ENCODE data around the gene ATG7. TPM values are rescaled to one million over a fixed set of nuclear protein-coding genes. Genes with fewer than 3 reads are reported as not detected.
A peak's percentile ranks its signal among the peaks of the same experiment; 100 is the strongest.

Gene ATG7
- total RNA-seq, 1 experiment from 2014 or later, result 42.3 TPM

DNA sequence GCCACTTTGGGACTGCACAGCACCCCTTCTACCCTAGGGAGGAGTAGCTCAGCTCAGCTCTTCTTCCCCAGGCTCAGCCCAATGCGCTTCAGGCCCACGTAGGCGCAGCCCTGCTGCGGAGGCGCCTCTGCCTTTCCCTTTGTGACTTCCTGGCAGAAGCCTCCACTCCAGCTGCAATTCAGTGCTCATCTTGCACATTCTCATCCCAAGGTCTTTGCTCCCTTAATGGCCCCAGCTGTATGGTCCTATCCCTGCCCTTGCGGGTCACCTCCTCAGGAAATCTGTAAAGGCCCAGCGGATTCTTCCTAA, 262.6 kb downstream of the ATG7 start:
- DNase-seq (ENCODE audit: low read depth), result no peak

DNA sequence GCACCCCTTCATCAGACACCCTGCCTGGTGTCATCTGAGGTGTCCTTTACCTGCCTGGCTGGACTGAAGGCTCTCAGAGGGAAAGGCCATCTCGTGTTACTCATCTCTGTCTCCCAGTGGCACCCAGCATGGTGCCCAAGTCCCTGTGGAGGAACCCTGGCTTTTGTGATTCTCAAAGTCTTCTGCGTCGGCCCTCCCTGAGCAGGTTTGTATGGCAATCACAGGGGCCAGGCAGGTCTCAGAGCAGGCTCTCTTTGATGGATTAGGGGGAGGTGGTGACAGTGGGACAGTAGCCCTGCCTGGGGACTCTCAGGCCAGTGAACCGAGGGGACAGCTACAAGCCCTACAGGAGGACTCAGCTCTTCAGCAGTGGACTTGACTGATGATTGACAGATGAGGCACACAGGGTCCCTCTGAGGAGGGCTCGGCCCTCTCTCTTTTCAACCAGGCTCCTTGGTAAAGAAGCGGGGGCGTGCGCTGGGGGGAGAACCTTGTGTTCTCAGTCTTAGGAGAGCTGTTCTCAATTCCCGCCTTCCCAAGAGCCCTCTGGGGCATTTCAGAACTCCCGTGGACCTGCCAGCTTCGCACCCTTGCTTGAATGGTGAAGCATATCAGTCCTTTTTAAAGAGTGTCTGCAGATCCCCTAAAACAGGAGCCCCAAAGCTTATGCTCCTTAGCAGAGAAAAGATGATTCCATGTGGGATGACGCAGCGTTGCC, 263.2 kb downstream of the ATG7 start:
- no peak for DNase-seq (ENCODE audit: low read depth)

DNA sequence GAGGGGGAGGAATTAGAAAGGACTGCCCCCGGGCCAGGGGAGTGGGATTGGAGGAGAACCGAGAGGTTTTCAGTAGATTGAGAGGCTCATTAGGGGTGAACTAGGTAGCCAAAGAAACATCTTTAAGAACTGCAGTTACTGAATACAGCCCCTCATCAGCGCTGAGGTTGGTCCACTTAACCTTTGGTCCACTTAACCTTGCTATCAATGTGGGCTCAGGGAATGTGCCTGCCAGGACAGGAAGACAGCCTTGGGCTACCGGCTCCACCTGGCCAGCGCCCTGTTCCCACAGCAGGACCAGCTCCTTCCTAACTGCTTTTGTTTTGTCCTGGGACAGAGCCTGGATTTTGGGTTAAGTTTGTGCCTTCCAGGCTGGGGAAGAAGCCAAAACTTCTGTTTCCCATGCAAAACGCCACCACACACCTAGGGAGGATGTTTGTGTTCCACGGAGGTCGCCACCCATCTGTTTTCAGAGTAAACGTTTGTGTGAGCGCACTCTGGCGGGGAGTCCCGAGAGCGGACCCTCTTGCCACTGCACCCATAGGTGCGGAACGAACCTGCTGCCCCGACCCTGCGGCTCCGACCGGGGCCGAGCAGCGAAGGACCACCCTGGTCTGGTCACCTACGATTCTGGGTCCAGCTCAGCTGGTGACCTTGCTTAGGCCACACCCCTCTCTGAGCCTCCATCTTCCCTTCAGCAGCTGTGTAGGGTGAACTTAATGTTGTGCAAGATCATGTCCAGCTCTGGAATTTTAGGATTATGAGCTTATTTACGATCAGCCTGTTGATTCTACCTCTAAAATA, 264.1 kb downstream of the ATG7 start:
- DNase-seq (ENCODE audit: low read depth), result no peak

DNA sequence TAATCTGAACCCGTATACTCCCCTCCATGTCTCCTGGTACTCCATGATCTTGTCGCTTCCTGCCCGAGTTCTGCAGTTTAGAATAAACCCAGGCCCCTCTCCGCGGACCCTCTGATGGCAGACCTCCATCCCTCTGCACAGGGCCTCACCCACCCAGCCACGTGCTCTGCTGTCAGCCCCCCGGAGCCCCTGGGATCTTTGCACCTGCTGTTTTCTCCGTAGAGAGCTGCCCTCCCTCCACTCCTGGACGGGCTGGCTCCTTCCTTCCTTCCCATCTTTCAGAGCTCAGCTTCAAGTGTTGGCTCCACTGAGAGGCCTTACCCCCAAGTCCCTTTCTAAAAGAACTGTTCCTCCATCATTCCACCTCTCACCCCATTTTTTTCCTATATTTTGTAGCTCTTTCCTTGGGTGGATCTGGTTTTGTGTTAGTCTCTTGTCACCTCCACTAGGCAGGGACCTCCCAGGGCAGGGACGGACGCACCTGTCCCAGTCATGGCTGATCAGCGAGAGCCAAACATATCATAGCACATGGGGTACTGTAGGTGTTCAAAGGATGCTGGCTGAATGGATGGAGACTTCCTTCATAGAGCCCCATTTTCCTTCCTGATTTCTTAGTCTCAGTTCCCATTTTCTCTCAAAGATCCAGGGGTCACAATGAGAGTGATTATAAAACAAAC, 264.9 kb downstream of the ATG7 start:
- no peak for DNase-seq (ENCODE audit: low read depth)

DNA sequence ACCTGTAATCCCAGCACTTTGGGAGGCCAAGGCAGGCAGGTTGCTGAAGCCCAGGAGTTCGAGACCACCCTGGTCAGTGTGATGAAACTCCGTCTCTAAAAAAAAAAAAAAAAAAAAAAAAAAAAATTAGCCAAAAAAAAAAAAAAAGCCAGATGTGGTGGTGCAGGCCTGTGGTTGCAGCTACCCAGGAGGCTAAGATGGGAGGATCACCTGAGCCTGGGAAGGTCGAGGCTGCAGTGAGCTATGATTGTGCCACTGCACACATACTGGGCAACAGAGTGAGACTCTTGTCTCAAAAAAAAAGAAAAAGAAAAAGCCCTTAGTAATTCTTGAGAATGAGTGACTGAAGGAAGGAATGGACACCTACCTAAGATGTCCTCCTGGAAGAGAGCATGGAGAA, 266.4 kb downstream of the ATG7 start:
- DNase-seq (ENCODE audit: low read depth), result no peak

DNA sequence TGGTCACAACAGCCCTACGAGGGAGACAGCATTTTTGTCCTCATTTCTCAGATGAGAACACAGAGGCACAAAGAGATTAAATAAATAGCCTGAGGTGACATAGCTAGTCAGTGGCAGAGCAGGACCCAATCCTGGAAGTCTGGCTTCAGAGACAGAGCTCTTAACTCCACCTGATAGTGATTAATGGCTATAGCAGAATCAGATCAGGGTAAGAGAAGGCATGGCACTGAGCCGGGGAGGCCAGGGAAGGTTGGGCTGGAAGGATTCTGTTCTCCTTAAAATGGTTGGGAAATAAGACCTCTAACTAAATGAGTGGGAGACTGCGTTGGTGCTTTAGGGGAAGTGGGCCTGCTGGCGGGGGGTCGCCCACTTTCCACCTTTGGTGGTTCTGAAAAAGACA, 267.0 kb downstream of the ATG7 start:
- no peak for DNase-seq (ENCODE audit: low read depth)

DNA sequence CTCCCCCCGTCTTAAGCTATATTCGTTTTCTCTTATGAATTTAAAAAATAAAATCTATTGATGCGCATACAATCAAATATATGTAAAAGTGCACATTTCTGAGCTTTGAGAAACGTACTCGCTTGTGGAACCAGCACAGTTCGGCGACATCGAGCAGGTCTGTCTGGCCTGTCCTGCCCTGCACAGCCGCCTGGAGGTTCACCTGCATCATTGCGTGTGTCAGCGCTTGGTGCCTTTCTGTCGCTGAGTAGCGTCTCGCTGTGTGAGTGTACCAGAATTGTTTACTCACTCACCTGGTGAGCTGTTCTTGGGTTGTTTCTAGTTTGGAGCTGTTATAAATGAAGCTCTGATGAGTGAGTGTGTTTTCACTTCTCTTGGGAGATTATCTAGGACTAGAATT, 267.5 kb downstream of the ATG7 start:
- no peak for DNase-seq (ENCODE audit: low read depth)

DNA sequence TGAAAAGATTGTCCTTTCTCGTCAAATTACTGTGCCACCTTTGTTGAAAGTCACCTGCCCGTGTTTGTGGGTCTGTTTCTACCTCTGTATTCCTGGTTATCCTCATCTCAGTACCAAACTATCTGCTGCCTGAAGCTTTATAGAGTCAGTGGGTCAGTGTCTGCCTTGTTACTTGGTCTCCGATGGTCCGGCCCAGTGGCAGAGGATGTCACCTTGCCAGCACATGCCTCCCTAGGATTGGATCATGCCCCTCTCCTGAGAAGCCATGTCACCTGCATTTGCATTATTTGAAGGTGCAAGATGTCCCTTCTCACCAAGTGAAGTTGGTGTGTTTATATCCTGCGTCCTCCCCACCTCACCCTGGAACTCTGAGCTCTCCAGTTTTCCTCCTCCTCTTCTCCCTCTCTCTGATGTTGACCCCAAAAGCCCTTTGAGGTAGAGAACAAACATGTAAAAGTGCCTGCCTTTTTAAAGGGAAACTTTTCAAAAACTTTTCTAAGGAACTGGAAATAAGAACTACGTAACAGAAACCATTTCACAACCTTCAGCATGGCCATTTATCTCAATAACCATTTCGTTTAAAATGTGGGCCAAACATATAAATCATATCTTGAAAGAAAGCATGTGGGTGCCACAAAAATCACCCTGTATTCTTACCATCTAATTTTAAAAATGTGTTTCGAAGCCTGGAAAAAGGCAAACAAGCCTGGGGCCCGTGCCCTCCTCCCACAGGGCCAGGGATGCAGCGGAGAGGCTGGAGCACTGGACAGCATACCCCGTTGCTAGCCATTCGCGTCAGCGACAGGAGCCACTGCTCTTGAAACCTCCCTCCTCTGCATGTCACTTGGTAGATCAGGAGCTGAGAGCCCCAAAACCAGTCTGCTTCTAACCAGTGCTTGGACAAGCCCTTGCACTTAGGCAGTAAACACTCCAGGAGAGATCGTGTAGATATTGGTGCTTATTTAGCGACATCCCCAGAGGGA, 269.4 kb downstream of the ATG7 start:
- no peak for DNase-seq (ENCODE audit: low read depth)

DNA sequence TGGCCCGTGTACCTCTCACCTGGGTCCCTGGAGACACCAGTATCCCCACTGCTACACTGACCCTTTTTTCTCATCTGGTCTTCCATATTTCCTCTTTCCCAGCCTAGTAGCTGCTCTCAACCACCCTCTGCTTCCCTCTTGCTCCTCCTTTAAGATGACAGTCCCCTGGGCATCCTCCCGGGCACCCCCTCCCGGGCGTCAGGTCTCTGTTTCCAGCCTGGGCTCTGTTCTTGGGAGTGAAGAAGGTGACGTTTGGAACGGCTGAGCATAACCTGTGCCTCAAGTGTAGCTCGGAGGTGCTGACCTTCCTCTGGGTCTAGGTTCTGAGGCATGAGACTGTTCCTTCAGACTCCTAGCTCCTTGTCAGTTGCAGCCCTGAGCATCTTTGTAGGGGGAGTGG, 270.4 kb downstream of the ATG7 start:
- DNase-seq (ENCODE audit: low read depth), result no peak

DNA sequence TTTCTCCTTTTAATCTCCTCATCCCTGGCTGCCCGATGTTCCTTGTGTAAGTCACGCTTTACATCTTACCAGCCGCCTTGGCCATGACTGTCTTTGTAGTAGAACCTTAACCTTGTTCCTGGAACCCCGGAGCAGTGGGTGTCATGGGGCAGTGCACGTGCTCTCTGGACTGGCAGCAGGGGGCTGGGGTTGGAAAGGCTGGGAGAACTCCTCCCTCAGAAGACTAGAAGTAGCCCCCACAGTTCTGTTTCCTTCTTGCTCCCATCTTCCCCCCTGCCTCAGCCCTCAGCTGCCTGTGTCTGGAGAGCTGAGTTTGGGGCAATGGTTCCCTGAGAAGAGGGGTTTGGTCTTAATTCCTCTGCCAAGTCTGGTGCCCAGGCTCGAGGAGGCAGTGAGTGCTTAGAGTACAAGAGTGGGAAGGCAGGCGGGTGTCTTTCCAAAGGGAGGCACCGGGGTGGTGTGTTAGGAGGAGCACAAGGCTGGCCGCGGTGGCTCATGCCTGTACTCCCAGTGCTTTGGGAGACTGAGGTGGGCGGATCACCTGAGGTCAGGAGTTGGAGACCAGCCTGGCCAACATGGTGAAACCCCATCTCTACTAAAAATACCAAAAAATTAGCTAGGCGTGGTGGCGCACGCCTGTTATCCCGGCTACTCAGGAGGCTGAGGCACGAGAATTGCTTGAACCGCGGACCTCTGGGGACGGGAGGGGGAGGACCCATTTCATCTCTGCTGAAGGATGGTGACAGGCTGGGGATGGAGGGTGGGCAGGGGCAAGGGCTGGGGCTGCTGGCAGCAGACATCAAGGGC, 271.1 kb downstream of the ATG7 start:
- no peak for DNase-seq (ENCODE audit: low read depth)

DNA sequence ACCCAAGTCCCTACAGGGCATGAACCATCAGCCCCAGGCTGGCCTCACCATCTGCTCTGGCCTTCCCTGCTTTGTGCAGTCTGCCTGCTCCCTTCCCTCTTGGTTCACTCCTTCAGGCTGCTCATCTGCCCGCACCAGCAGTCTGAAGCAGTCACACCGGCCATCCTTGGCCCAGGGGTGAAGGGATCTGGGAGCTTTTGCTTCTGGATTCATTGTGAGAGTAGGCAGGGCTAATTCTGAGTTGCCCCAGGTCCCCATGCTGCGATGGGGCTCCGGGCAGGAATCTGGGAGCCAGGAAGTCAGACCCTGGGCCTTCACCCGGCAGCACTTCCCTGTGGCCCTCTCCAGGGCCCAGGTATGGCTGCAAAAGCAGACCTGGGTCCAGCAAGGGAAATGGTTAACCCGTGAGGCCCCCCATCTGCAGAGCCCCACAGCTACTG, 271.8 kb downstream of the ATG7 start:
- DNase-seq (ENCODE audit: low read depth), result no peak

DNA sequence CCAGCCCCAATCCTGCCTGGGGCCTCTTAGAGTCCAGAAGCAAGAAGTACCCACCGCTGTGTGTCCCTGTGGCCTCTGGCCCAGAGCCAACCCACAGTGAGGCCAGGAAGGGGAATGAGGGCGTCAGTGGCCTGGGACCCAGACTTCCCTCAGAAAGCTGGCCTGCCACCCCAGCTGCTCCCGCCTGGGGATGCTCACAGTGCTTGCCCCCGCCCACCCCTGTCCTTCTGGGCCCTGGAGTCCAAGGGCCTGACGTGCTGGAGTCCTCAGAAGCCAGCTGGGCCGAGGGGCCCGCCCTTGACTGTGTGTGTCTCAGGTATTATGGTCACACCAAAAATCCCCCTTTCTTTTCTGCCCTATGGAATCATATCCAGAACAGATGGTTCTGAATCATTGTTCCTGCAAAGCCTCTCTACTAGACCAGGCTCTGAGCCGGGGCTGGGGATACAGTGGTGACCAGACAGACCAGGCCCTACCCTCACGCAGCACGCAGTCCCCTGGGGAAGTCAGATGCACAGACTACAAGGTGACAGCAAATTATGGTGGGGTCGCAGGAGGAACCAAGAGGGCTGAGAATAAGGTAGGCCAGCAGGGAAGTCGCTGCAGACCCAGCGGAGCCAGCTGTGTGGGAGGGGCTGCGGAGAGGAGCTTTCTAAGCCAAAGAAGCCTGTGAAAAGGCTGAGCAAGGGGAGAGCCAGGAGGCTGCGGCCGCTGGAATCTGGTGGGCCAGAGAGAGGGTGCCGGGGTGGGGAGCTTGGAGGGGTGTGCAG, 272.4 kb downstream of the ATG7 start:
- no peak for DNase-seq (ENCODE audit: low read depth)

DNA sequence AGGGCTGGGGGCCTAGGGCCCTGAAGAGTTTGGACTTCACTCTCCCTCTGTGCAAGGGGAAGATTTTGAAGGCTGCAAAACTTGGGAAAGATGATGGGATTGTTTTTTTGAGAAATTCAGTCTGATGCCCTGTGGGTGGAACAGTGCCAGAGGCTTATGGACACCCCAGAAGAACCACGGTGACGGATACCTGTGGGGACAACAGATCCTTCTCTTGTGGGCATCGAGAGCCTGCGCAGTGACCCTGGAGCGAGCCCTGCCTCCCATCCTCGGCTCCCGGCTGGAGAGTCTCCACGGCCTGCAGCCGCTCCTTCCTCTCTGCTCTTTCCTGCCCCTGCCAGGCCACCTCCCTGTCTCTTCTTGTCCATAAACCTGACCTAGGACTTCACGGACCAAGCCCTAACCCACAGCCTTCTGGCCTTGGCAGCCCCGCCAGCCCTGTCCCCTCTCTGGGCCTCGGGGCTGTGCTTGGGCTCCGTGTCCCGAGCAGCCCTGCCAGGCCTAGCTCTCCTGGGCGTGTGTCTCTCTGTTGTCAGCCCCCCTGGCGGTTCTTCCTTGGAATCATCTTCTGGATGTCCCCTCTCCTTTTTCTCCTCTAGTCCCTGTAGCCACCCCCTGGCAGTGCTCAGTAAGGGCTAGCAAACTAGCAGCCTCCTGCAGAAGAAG, 273.1 kb downstream of the ATG7 start:
- no peak for DNase-seq (ENCODE audit: low read depth)

DNA sequence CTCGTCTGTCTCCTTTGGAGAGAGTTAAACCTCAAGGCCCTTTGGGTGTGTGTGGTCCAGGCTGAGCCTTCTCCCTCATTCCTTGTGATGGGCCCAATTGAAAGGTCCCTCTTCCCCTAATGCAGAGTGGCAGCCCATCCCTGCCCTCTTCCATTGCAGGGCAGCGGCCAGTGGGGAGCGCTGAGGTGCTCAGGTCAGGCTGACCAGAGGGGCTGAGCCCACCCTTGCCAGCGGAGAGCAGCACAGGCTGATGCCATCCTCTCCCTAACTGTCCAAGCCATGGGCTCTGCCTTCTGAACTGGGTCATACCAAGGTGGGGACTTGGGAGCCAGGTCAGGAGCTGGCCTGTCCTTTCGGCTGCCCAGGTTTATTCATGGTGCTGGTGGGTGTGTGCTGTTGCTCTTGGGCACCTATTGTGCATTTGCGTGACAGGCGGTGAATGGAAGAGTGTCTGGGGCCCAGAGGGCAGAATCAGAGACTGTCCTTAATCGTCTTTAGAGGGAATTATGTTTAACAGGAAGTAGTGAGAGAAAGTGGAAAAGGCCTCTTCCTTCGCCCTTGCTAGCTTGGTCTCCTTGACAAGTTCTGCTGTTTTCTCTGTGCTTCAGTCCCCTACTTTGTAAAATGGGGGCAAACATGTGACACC, 274.6 kb downstream of the ATG7 start:
- DNase-seq (ENCODE audit: low read depth), result no peak

DNA sequence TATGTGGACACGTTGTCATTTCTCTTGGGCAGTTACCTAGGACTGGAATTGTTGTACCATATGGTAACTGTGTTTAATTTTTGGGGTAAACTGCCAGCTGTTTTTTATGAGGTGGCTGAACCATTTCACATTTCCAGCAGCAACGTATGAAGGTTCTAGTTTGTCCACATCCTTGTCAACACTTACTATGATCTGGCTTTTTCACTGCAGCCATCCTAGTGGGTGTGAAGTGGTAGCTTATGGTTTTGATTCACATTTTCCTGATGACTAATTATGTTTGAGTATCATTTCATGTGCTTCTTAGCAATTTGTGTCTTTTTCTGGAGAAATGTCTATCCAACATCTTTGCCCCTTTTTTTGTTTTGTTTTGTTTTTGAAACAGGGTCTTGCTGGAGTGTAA, 275.3 kb downstream of the ATG7 start:
- no peak for DNase-seq (ENCODE audit: low read depth)

DNA sequence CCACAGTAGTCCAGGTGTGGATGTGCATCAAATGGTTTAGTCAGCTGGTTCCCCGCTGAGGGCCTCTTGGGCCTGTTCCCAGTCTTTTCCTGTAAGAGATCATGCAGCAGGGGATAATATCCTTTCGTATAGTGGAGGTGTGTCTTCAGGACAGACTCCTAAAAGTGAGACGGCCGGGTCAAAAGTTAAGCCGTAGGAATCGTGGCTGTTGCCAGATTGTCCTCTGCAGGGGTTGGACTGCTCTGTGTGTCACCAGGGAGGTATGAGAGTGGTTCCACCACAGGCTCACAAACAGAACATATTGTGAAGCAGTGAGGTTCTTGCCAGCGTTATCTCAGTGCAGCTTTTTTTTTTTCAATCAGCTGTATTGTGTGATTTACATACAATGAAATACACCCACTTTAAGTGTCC, 276.5 kb downstream of the ATG7 start:
- DNase-seq (ENCODE audit: low read depth), result peak; percentile 94

DNA sequence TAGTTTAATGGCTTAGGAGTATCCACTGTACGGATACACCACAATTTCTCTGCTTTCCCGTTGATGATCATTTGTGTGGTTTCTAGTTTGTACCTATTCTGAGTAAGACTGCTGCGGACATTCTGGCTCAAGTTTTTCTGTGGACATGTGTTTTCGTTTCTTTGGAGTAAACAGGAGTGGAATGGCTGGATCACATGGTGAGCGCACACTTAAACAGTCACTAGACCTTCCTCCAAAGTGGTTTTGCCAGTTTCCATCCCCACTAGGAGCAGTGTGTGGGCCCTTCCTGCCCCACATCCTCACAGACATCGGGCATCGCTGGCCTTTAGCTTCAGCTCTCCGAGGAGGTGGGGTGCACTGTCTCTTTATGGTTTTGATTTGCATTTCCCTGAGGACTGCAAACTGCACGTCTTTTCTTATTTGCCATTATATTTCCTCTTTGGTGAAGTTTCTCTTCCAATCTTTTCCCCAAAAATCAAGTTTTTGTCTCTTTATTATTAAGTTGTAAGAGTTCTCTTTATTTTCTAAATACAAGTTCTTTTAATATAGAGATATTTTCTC, 277.5 kb downstream of the ATG7 start:
- no peak for DNase-seq (ENCODE audit: low read depth)

DNA sequence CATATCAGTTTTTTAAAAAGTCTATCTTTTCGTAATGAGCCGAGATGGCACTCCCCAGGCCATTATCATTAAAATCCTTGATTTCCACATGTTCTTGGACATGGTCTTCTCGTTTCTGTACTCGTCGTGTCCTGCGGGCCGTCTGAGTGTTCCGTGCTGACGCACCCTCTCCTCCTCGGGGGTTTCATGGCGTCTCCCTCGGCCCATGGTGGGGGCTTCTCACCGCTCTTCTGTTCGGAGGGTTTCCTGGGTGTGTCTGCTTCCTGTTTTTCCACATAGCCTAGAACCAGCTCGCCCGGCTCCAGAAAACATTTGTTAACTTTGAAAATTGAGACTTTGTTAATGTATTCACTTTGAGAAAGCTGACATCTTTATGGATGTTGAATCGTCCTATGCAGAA, 278.8 kb downstream of the ATG7 start:
- no peak for DNase-seq (ENCODE audit: low read depth)

Measured in HT1080 (cell line).